ENCODE measurements around the gene FAM162A.
"Not testable (repeated sequence)": the region's sequence is repeated elsewhere in the genome, so short reads cannot be mapped to it uniquely, and the experiment has no call there.

FAM162A gene, protein sequence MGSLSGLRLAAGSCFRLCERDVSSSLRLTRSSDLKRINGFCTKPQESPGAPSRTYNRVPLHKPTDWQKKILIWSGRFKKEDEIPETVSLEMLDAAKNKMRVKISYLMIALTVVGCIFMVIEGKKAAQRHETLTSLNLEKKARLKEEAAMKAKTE

DNA sequence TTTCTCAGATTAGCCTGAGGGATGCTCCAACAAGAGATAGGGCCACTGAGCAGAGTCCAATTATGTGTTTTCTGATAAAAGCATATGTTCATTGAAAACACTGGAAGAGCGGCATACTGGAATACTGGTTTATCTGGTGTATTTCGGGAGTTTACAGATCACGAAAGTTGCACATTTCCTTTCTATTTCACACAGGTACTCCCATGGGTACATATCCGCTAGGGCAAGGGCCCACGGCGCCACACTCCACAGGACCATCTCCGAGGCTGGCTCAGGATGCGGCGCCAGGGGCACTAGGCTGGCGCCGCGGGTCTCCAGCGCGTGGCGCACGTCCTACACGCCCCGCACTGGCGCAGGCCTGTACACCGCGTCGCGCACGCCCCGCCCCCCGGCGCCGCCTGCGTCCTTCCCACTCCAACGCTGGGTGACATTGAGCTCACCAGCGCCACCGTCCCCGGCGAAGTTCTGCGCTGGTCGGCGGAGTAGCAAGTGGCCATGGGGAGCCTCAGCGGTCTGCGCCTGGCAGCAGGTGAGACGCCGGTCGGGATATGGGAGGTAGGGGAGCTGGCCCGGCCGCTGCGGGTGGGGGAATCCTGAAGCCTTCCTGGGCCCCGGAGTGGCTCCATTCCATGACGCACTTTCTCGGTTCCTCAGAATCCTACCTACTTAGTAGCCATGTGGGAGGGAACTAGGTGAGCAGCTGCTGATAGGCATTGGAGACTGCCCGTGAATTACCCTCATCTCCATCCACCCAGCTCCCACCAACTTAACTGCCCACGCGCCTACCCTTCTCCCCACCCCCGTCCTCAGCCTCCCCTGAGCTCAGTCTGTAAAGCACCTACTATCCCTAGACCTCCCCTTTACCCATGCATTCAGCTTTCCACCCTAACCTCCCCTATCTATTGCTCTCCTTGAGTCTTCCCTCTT, at the start of gene FAM162A:
Gene FAM162A, plus strand, starts transcription at position 412 of the 927 bp plus-strand sequence. Its CDS starts 84 bp downstream, at position 496.
- peak; percentile 88 for DNase-seq

DNA sequence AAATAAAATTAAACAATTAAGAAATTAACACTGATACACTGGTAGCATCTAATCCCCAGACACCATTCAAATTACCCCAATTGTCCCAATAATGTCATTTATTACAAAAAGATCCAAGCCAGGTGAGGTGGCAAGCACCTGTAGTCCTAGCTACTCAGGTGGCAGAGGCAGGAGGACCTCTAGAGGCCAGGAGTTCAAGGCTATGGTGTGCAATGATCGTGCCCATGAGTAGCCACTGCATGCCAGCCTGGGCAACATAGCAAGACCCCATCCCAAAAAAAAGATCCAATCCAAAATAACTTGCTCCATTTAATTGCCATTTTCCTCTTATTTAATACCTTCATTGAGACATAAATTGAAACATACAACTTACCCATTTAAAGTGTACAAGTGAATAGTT, 41.2 kb upstream of the FAM162A start:
- DNase-seq, result no peak

DNA sequence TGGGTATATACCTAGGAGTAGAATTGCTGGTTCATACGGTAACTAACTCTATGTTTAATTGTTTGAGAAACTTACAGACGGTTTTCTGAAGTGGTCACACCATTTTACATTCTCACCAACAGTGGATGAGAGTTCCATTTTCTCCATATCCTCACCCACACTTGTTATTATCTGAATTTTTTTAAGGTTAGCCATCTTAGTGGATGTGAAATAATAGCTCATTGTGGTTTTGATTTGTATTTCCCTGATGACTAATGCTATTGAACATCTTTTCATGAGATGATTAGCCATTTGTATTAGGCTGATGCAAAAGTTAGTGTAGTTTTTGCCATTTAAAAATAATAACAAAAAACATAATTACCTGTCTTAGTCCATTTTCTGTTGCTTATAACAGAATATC, 40.3 kb upstream of the FAM162A start:
- no peak for DNase-seq

DNA sequence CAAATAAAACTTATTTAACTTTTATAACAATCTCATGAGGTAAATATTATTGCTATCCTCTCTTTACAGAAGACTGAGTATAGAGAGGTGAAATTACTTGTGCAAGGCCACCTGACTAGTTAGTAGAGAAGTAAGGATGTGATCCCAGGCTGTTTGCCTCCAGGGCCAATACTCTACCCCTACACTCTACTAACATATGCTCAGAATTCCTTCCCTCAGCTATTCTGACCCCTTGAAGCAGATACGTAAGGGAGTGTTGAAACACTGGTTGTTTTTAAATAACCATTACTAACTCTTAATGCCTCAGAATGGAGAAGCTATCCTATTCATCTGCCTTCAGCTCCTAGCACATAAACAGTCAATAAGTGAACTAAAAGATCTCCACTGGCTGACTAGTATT, 34.8 kb upstream of the FAM162A start:
- DNase-seq, result no peak

DNA sequence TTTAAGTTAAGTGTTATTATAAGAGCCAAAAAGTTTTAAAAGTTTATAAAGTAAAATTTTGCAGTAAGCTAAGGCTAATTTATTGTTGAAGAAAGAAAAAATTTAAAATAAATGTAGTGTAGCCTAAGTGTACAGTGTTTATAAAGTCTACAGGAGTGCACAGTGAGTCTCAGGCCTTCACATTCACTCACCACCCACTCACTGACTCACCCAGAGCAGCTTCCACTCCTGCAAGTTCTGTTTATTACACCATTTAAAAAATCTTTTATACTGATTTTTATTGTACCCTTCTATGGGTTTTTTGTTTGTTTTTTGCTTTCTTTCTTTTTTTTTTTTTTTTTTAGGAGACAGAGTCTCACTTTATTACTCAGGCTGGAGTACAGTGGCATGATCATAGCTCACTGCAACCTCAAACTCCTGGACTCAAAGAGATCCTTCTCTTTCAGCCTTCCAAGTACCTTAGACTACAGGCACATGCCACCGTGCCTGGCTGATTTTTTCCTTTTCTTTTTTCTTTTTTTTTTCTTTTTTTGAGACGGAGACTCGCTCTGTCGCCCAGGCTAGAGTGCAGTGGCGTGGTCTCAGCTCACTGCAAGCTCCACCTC, 33.1 kb upstream of the FAM162A start:
- DNase-seq, result no peak

DNA sequence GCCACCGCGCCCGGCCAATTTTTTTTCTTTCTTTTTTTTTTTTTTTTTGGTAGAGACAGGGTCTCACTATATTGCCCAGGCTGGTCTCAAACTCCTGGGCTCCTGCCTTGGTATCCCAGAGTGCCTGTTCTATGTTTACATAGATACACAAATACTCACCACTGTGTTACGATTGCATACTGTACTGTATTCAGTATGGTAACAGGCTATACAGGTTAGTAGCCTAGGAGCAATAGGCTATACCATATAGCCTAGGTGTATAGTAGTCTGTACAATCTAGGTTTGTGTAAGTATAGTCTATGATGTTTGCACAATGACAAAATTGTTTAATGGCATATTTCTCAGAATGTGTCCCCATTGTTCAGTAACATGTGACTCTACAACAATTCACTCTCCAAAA, 32.4 kb upstream of the FAM162A start:
- DNase-seq, result no peak

DNA sequence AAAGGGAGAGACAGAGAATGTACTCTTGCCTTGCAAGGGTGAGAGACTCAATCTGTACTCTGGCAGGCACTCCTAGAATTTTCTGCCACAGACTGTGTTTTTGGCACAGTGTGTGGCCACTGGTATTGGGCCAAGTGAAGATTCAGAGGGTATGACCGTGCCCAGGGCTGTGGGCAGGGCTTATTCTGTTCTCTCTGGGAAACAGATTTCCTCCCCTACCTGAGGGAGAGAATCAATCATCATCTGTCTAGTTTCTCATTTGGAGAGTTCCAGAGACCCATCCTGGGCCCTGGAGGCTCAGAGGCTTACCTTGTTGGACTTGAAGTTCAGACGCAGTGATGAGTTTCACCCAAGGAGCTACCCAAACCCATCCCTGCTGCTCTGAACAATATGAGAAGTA, 30.8 kb upstream of the FAM162A start:
- peak; percentile 76 for DNase-seq

DNA sequence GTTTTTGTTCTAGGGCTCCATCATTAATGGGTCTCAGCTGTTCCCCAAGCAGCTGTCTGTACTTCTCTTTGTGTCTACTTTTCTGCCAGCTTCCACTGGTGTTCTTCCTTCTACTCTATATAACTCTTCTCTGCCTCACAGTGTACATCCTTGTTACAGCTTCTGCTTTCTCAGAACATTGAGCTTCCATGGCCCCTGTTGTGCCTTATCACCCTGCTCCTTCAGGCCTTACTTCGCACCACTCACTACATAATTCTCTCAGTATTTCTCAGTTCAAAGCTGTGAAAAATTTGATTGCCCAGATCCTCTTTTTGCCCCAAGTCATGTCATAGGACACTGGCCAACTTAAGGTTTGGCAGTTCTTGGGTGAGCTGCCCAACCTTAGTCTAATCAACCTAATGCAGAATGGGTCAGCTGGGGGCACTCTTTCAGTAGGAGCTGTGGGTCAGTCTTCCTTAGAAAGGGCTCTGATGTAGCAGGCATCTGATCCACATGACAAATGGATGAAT, 30.0 kb upstream of the FAM162A start:
- DNase-seq, result no peak

DNA sequence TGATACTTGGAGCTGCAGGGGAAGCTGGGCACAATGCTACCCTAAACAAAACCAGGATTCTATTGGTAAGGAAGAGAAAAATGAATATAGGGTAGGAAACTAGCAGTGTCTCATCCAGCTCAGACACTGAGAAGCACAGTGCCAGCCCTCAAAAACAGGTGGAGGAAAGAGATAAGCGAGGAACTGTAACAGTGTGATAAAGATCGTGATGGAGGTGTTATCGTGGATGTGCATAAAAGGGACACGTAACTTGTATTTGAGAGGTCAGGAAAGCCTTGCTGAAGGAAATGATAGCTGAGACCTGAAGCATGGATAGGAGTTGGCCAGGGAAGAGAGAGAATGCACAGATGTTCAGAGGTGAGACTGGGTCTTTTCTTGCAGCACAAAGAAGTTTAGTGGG, 28.4 kb upstream of the FAM162A start:
- no peak for DNase-seq

DNA sequence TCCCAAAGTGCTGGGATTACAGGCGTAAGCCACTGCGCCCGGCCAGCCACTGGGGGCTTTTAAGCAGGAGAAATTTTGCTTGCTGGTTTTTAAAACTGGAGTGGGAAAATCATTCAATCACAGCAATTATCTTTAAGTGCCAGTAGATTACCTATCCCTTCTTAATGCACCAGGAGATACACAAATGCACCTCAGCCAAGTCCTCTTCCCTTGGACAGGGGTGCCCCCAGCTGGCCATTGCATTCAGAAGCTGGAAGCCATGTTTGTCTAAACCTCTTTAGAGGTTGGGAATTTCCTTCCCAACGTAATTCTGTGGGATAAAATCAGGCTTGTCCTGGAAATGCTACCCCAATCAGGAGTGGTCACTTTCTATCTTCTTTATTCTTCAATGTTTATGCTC, 27.6 kb upstream of the FAM162A start:
- no peak for DNase-seq

DNA sequence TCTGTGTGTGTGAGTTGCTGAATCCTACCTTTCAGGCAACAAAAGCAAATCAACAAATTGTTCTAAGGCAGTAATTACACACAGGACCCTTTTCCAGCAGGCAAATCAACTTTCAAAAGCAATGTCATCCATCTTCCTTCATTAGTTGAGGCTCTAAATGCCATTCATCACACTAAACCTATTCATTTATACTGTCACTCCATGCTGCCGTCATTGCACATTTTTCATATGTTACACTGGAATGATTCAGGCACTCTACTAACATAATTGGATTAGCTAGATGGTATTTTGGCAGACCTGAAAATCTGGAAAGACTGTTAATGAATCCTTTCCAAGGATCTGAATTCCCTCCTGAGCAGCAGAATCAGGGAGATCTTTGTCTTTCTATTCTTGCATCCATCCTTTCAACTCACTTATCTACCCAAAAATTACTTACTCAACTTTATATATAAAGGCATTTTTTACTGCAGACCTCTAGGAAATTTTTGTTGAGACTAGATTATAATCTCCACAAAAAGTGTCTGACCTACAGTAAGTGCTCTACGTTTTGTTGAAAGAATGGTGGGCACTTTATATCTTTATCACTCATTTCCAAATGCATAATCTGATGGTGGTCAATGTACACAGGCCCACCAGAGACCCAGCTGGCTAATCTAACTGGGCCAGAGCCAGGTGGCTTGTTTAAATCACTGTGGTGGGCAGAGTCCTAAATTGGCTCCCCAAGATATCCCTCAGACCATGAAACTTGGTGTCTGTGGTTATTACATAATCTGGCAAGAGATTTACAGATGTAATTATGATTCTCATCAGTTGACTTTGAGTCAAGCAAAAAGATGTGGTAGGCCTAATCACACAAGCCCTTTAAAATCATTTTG, 25.9 kb upstream of the FAM162A start:
- DNase-seq, result peak; percentile 73

DNA sequence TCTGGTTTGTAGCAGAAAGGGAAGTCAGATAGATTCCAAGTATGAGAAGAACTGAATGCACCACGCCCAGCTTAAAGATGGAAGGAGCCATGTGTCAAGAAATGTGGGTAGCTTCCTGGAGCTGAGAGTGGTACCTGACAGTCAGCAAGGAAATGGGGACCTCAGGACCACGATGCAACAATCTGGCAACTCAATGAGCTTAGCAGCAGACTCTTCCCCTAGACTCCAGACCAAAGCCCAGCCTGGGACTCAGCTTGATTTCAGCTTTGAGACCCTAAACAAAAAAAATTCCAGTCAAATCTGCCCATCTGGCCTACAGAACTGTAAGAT, 25.3 kb upstream of the FAM162A start:
- DNase-seq, result no peak

DNA sequence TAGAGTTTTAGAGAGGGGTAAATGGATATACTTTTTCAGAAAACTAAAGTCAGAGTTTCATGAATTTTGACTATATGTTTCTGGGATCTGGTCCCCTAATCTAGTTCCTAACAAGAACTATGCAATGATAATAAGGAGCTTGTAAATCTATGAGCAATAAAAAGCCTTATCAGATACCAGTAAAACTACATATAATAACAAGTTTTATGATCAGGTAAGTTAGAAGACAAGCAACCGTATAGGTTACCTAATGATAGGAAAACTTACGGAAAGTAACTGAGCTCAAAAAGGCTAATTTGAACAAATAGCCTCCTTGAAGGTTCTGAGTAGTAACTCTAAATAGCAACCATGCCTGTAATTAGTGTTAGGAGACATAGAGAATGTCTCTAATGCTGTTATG, 22.0 kb upstream of the FAM162A start:
- DNase-seq, result no peak

DNA sequence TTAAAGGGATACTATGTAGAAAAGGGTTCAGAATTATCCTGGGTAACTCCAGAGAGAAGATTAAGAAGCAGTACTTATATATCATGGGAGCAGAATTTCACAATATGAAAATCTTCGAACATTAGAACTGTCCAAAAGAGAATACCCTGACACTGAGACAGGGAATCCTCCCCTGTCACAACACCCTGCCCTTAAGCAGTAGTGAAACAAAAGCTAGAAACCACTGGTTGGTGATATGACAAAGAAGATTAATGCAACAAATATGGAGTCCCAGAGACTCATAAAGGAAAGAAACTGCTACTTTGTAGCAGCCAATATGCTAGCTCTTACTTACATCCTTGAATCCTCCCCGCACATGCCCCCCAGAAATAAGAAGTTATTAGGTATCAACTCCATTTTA, 19.5 kb upstream of the FAM162A start:
- DNase-seq, result no peak

DNA sequence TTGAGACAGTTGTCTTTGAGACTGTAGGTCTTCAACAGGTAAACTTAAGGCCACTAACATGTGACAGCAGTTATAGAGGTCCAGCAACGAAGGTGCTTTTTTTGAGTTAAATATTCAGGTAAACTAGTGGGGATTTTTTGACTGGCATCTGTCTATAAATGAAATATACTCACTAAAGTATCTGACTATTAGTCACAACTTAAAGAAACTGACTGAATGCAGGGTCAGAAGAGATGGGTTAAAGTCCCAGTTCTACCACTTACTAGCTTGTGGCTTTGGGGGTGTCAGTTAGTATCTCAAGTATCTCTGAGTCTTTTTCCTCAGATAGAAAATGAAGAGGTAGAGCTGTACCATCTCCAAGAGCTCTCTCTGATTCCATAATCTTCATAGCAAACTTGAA, 18.9 kb upstream of the FAM162A start:
- DNase-seq, result no peak

DNA sequence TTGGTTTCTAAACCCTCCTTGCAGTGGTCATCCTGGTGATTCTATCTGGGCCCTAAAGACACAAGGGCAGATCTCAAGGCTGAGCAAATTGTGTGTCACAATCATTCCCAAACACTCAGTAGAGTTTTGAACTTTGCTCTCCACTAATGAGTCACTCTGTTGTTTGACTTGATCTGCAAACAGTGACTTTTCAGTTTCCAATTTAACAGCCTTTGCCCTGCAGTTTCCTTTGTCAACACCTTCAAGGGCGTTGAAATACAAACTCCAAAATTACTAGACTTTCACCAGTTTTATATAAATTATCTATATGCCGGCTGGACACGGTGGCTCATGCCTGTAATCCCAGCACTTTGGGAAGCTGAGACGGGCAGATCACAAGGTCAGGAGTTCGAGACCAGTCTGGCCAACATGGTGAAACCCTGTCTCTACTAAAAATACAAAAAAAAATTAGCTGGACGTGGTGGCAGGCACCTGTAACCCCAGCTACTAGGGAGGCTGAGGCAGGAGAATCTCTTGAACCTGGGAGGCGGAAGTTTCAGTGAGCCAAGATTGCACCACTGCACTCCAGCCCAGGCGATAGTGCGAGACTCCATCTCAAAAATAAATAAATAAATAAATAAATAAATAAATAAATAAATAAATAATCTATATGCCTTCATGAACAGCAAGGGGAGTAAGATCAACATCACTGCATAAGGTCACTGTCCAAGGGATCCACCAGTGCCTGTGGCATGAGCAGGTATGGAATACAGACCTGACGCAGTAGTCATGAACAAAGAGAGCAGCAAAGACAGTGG, 18.2 kb upstream of the FAM162A start:
- DNase-seq, result not testable (repeated sequence)

DNA sequence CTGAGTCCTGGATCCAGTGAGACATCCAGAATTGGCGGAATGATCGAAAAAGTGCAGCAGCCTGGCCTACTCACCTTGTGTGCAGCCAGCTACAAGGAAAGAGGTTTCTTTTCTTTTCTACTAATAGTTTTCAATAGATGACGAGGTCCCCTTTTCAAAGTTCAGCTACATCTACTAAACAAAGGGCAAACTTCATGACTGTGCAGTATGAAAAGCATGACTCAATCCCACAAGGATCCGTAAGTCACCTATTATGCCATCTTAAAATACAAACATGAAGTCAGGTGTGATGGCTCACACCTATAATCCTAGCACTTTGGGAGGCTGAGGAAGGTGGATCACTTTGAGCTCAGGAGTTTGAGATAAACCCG, 17.6 kb upstream of the FAM162A start:
- DNase-seq, result no peak

DNA sequence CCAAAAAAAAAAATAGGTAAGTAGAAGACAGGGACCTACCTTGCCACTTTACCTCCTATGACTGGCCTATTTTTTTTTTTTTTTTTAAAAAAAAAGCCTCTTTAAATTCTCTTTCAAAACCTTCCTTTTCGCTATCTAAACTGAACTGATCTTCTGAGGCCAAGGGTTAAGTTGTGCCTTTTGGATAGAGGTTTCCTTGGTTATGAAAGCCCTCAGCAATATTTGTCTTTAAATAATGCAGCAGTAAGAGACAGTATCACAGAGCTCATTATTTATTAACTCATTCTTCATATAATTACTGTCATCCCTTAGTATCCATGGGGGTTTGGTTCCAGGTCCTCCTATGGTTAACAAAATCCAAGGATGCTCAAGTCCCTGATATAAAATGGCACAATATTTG, 9.9 kb upstream of the FAM162A start:
- DNase-seq, result no peak

DNA sequence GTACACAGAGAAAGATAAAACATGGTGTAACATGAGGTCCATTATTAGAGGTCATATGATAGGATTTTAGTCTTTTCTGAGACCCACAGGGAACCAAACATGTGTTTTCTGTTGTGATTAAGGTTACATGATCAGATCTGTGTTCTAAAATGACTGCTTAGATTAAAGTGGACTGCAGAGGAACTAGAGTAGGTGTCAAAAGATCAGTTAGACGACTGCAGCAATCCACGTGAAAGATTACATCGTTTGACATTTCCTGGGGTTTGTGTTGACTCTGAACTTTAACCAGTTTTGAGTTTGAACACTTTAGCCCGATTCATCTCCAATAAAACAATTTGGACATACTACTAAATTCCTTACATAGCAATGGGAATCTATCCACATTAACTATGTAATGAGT, 6.0 kb upstream of the FAM162A start:
- DNase-seq, result no peak

DNA sequence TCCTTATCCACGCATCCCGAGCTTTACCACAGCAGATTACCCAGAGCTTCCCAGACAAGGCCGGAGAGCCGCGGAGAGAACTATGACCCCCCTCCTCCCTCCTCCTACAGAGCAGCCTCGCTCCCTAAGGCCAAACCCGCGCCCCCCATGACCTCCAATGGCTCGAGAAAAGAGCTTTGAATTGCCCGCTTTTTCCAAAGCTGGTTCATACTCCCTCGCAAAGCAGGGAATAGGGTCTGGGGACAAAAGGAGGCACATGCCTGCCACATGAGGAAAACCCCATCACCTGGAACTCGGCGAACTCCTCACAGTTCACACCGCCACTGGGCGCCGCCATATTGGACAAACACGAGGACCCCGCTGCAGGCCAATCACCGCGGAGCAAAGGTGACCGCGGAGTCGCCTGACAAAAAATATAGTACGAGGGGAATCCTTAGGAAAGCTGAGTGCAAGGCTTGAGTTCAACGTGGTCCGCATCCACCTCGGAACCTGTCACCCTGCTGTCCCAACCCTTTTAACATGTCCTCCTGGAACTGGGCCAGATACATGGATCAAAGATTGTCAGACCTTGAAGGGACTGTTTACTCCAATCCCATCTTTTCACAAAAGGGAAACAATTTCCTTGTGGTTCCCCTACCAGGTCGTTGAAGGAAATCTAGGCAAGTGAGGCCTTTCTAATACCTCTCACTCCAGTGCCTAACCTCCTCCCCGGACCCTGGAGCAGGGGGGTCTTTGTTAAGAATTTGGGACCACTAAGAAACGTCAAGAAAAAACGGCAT, 905 bp upstream of the FAM162A start, which contains the start of gene MIX23:
Gene MIX23, minus strand, starts transcription at position 344 of the 779 bp plus-strand sequence. Its CDS starts 7 bp downstream, at position 337.
- peak; percentile 81 for DNase-seq

DNA sequence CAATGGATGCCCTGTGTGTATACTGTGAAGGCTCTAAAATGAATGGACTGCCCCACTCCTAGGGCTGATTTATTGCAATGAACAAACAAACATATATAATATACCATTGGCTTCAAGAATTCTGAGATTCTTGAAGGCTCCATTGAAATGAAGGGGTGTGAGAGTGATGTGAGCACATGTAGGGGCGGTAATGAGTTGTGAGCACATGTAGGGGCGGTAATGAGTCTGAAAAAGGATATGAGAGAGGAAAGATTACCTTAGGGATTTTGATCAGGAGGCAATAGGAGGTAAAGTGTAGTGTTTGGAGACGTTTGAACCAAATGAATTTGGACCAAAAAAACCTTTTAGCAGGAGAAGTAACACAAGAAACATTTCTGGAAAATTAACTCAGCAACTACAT, 3.7 kb downstream of the FAM162A start:
- no peak for DNase-seq

Measured in NCI-H446 treated with DMSO at 0.1 percent for 48 hours (cell line).